Measurements from ENCODE around the gene GNAL. TPM values are rescaled to one million over a fixed set of nuclear protein-coding genes. Genes with fewer than 3 reads are reported as not detected.

GNAL gene
- total and polyA plus RNA-seq, 2 experiments from 2014 or later, result 7.5 to 21.6 TPM

- no peak for TF ChIP-seq ZNF462 (CRISPR knock-in tag; IDR thresholded peaks at IDR 0.05)
- no peak for TF ChIP-seq NANOG (IDR thresholded peaks at IDR 0.05; ENCODE audit: borderline replicate concordance)
- TF ChIP-seq REST (IDR thresholded peaks at IDR 0.05; ENCODE audit: unreplicated experiment), result no peak
- TF ChIP-seq STAT1 (IDR thresholded peaks at IDR 0.05; ENCODE audit: unreplicated experiment), result no peak
- no peak for TF ChIP-seq ZNF114 (CRISPR knock-in tag; IDR thresholded peaks at IDR 0.05)
- no peak for TF ChIP-seq CREB1 (CRISPR knock-in tag; IDR thresholded peaks at IDR 0.05; ENCODE audit: low read depth)
- no peak for TF ChIP-seq POLR2AphosphoS5 (IDR thresholded peaks at IDR 0.05; ENCODE audit: low read depth)
- TF ChIP-seq CTCF (conservative IDR thresholded peaks at IDR 0.05; ENCODE audit: low read depth in 2 of 2), result no peak
- TF ChIP-seq ETS1 (IDR thresholded peaks at IDR 0.05), result no peak
- no peak for TF ChIP-seq EZH2phosphoT487 (IDR thresholded peaks at IDR 0.05; ENCODE audit: unreplicated experiment)
- TF ChIP-seq ZNF331 (CRISPR knock-in tag; IDR thresholded peaks at IDR 0.05; ENCODE audit: low read depth), result no peak
These were observed 39.2 kb upstream of the GNAL start (continued) for GRCh38 chr18:11649839-11650238.

All from GM23338 (cell line).